ENCODE results near the gene PPT1. TPM values are rescaled to one million over a fixed set of nuclear protein-coding genes. Genes with fewer than 3 reads are reported as not detected.

The PPT1 gene
- total and polyA plus RNA-seq, 2 of the 4 experiments (the other 2 are of a cell fraction): 22.7 to 55.4 TPM

- H4K91ac ChIP-seq (ENCODE audit: insufficient read depth, low read depth, low read length): no peak overlapping the region
- H3K27me3 ChIP-seq (ENCODE audit: control insufficient read depth, insufficient read depth, low read length): no peaks in the 10 kb centered on the region
- no peak overlapping the region for H2AK9ac ChIP-seq (replicated peaks; ENCODE audit: low read depth, low read length, poor library complexity)
- H3K4me1 ChIP-seq (ENCODE audit: control insufficient read depth, insufficient read depth, low read length): peaks cover 5% of the 10 kb centered on the region; the same call in 1 of the 2 replicates
- no peak overlapping the region for H3K4me3 ChIP-seq (ENCODE audit: insufficient read depth, low read depth, low read length)
- no peak overlapping the region for H3K4ac ChIP-seq (ENCODE audit: low read depth, low read length)
- peaks cover 27 to 38% of the 10 kb centered on the region in 2 experiments for H3K79me1 ChIP-seq (ENCODE audit: low read depth in 1 of 2, low read length in 2 of 2)
- no peaks in the 10 kb centered on the region for H3K9me3 ChIP-seq (ENCODE audit: control insufficient read depth, insufficient read depth, low read length)
- WGBS, 2 experiments (ENCODE audit: extremely low coverage in 2 of 2, insufficient read length in 1 of 2): 97% methylated on average over 3 of the region's 3 CpGs; no CpG with 5 or more reads in 1 of the 2 experiments
- H2BK15ac ChIP-seq (ENCODE audit: low read depth, low read length): no peak overlapping the region
- peaks cover 14% of the 10 kb centered on the region for H3K9me1 ChIP-seq (ENCODE audit: insufficient read depth, low read length)
- TF ChIP-seq NFE2L2 (IDR thresholded peaks at IDR 0.05; ENCODE audit: low read depth, low read length) (no peak), RAD21 (IDR thresholded peaks at IDR 0.05; ENCODE audit: low read length) (no peak), CTCF (conservative IDR thresholded peaks at IDR 0.05; ENCODE audit: low read depth, low read length) (no peak), FOS (IDR thresholded peaks at IDR 0.05; ENCODE audit: low read depth, low read length) (no peak), RCOR1 (IDR thresholded peaks at IDR 0.05; ENCODE audit: insufficient replicate concordance, low read length) (no peak), SMC3 (IDR thresholded peaks at IDR 0.05; ENCODE audit: low read depth, low read length) (no peak), ELK1 (IDR thresholded peaks at IDR 0.05; ENCODE audit: borderline replicate concordance, low read depth, low read length) (no peak), CEBPB (IDR thresholded peaks at IDR 0.05; ENCODE audit: low read depth, low read length) (no peak), MAFK (IDR thresholded peaks at IDR 0.05; ENCODE audit: low read depth, low read length) (no peak), POLR2A (IDR thresholded peaks at IDR 0.05; ENCODE audit: low read depth, low read length) (no peak), MAZ (IDR thresholded peaks at IDR 0.05; ENCODE audit: borderline replicate concordance, low read depth, low read length) (no peak), RFX5 (IDR thresholded peaks at IDR 0.05; ENCODE audit: low read depth, low read length) (no peak), BHLHE40 (IDR thresholded peaks at IDR 0.05; ENCODE audit: low read depth, low read length) (no peak), CHD1 (IDR thresholded peaks at IDR 0.05; ENCODE audit: low read depth, low read length) (no peak), MXI1 (IDR thresholded peaks at IDR 0.05; ENCODE audit: borderline replicate concordance, low read depth, low read length) (no peak)
- TF ChIP-seq, protein P1, sequence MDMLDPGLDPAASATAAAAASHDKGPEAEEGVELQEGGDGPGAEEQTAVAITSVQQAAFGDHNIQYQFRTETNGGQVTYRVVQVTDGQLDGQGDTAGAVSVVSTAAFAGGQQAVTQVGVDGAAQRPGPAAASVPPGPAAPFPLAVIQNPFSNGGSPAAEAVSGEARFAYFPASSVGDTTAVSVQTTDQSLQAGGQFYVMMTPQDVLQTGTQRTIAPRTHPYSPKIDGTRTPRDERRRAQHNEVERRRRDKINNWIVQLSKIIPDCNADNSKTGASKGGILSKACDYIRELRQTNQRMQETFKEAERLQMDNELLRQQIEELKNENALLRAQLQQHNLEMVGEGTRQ (IDR thresholded peaks at IDR 0.05; ENCODE audit: low read depth, low read length): no peak
- H2AFZ ChIP-seq (replicated peaks; ENCODE audit: low read length, poor library complexity): no peak overlapping the region
- H2BK5ac ChIP-seq (ENCODE audit: low read depth, low read length, poor library complexity, severe bottlenecking): no peak overlapping the region
- H4K8ac ChIP-seq (ENCODE audit: low read depth in 2 of 2, low read length in 2 of 2): no peak overlapping the region
- dilution Hi-C loops (cut with HindIII; ENCODE audit: low sequenced_read_pairs, unreplicated experiment) (no loop called here), in situ Hi-C loops (cut with MboI; ENCODE audit: low sequenced_read_pairs) (no loop called here), intact Hi-C loops (cut with micrococcal nuclease) (loop anchor here (5.0 kb wide), 1 partner anchor 46 kb away; no protein-coding TSS in a partner anchor)
- peaks cover 5% of the 10 kb centered on the region; the same call in 1 of the 2 replicates for H4K20me1 ChIP-seq (ENCODE audit: insufficient read depth, low read length)
- H2BK120ac ChIP-seq (ENCODE audit: low read depth, low read length): no peak overlapping the region
- H2BK20ac ChIP-seq (ENCODE audit: low read depth, low read length): no peak overlapping the region
- H4K5ac ChIP-seq (ENCODE audit: low read depth, low read length): no peak overlapping the region
- H3K9ac ChIP-seq (ENCODE audit: low read depth, low read length): no peak overlapping the region
- DNase-seq: no peak
- ChIA-PET CTCF (no interaction called here), POLR2A (ENCODE audit: unreplicated experiment) (no interaction called here)
- no peak overlapping the region for H2AK5ac ChIP-seq (ENCODE audit: low read depth, low read length)
- BruUV-seq (replicated peaks): no TSS peak
- no peak overlapping the region for H3K14ac ChIP-seq (replicated peaks; ENCODE audit: low read depth, low read length)
- no peak for ATAC-seq (ENCODE audit: low read depth)
- H3K56ac ChIP-seq (ENCODE audit: extremely low read depth, insufficient read depth, low read length): no peak overlapping the region
- no peak overlapping the region for H3K27ac ChIP-seq (ENCODE audit: insufficient read depth, low read length)
- no peak overlapping the region for H3K4me2 ChIP-seq (ENCODE audit: low read depth, low read length)
- H3K18ac ChIP-seq (ENCODE audit: low read depth, low read length): no peak overlapping the region
- H3K36me3 ChIP-seq (ENCODE audit: control insufficient read depth, insufficient read depth, low read length): peaks cover 4% of the 10 kb centered on the region
- no peak overlapping the region for H3K23ac ChIP-seq (ENCODE audit: low read depth, low read length)
Measured at GRCh38 chr1:40095806-40096205, 1.2 kb downstream of the PPT1 start.
